ENCODE data around the gene SFT2D2.

- TF ChIP-seq POLR2A (IDR thresholded peaks at IDR 0.05; ENCODE audit: low read length), result no peak
- TF ChIP-seq GATA1 (IDR thresholded peaks at IDR 0.05; ENCODE audit: low read depth, low read length), result no peak
Observed at GRCh38 chr1:168285971-168286927, 60.4 kb downstream of the SFT2D2 start.

Data from erythroblast (primary cell).